HG02610 (cell line): ENCODE measurements around the gene RTP1.
"Not testable (repeated sequence)": the region's sequence is repeated elsewhere in the genome, so short reads cannot be mapped to it uniquely, and the experiment has no call there.

Experiments
- ATAC-seq: cut with Tn5 transposase; IDR thresholded peaks from one replicate; pipeline ENCODE4 v1.9.1; 2021; ENCODE audit warnings: mild to moderate bottlenecking, moderate library complexity; ENCODE audit not compliant: unreplicated experiment

Gene RTP1

DNA sequence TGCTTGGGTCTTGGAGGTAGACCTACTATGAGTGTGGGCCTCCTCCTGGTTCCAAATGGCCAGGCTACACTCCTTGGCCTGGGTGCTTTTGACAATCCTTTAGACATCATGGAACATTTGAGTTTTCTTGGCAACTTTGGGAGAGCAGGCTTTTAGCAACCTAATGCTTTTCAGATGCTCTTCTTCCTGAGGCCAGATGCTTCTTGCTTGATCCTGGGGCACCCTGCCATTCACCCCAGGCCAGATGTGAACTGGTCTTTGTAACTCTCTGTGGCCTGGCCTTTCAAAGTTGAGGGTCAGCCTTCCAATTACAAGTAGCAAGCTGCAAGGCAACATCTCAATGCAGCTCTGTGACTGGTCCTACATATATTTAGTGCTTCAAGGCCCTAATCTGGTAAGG lies 40.5 kb downstream of the RTP1 start:
- no peak for ATAC-seq

DNA sequence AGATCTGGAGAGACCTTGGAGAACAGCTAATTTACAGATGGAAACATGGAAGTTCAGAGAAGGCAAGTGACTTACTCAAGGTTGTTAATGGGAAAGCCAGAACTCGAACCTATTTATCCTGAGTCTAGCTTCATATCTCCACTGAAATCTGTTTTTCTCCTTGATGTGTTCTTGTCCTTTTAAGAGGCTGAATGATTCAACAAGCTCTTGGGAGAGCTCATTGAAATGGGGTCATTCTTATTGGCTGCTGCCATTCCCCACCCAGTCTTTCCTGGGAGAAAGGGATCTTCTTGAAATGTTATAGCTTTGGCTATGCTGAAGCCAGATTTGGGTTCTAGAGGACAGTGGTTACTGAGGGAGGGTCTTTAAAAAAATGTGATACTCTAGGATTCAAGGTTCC lies 41.0 kb downstream of the RTP1 start:
- ATAC-seq = no peak

DNA sequence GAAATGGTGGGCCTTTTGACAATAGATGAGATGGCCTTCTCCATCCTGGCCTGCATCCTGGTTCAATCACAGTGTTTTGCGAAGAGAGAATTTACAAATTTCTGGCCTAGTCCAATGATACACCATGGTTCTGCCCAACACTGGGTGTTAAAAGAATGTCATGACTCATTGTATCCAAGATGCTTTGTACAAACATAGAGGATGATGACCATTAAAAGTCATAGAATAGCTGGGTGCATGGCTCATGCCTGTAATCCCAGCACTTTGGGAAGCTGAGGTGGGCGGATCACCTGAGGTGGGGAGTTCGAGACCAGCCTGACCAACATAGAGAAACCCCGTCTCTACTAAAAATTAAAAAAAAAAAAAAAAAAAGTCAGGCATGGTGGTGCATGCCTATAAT lies 41.5 kb downstream of the RTP1 start:
- not testable (repeated sequence) for ATAC-seq

DNA sequence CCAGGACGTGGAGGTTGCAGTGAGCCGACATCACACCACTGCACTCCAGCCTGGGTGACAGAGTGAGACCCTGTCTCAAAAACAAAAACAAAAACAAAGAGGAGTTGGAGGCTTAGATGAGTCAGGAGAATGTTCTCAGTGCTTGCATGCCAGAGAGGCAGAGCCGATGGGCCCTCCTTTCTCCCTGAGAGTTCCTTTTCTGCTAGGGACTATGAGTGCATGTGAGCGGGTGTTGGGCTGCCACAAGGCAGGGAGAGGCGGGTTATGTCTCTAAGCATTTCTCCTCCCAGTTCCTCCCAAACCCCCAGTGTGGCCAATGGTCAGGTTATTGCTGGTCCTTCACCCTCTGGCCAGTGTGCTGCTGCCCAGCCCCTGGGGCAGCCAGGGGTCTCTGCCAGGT lies 45.1 kb downstream of the RTP1 start:
- ATAC-seq = no peak

DNA sequence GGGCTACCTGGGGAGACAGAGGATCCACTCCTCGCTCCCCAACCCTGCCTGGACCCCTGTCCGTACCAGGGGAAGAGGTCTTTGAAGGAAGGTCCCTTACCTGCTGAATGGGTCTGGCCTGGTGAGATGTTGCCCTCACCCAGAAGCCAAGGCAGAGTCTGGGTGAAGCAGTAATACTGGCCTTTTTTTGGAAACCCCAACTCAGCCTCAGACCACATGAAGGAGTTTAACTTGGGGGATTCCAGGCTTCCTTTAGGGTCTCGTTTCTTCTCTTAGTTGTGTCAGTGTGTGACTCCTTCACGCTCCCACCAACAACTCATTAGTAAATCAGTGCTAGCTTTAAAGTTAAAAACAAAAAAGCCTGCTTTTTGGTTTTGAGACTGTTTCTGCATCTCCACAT lies 45.6 kb downstream of the RTP1 start:
- ATAC-seq = peak; percentile 66

DNA sequence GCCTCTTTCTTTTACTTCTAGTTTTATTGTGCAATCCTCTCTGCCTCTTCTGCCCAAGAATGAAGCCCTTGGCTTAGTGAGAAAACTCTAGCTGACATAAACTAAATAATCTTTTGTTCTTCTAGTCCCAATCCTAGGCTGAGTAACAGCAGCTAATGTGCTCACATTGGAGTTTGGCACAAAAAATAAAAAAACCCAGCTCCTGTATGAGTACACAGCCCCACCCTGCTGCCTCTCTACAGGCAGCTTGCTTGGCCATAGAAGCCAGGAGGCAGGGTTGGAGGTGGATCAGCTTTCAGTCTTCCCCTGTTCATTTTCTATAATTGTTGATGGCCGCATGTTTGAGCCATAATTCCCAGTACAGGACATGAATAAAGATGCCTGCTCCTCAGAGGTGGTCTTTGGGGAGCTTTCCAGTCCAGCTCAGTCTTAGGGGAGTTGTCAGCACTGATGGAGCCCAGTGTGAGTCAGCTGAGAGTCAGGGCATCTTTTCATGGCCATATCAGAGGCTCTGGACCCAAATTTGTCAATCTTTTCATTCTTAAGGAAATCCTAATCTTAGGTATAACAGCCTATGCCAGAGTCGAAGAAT lies 46.7 kb downstream of the RTP1 start:
- ATAC-seq = no peak

GRCh38 chr3:187247398-187247797 lies 50.1 kb downstream of the RTP1 start:
- ATAC-seq = no peak
